ENCODE measurements around the gene DHDDS. TPM values are rescaled to one million over a fixed set of nuclear protein-coding genes. Genes with fewer than 3 reads are reported as not detected.

DHDDS gene
- total RNA-seq, 2 donors from 2014 or later: 44.7 to 49.6 TPM

GRCh38 chr1:26412180-26412840, 19.8 kb upstream of the DHDDS start:
- DNase-seq (no peak), ATAC-seq (no peak)
- intact Hi-C loops (cut with DNase I): no loop called here

DNA sequence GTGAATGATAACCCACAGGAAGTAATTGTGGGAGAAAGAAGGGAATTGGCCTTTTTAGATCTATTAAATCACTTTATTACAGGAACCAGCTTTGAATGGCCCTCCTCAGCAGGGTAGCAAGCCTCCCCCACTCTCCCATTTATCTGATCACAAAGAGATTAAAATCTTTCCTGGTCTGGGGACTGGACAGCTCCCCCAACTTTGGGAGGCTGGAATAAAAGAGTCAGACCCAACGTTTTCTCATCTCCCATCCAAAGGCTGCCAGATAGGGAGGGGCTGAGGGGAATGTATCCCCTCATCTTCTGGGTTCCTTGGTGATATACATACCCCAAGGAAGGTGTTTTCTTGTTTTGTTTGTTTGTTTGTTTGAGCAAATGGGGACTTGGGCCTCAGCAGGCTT, 19.1 kb upstream of the DHDDS start:
- ATAC-seq: no peak
- intact Hi-C loops (cut with DNase I): no loop called here
- no peak for DNase-seq

DNA sequence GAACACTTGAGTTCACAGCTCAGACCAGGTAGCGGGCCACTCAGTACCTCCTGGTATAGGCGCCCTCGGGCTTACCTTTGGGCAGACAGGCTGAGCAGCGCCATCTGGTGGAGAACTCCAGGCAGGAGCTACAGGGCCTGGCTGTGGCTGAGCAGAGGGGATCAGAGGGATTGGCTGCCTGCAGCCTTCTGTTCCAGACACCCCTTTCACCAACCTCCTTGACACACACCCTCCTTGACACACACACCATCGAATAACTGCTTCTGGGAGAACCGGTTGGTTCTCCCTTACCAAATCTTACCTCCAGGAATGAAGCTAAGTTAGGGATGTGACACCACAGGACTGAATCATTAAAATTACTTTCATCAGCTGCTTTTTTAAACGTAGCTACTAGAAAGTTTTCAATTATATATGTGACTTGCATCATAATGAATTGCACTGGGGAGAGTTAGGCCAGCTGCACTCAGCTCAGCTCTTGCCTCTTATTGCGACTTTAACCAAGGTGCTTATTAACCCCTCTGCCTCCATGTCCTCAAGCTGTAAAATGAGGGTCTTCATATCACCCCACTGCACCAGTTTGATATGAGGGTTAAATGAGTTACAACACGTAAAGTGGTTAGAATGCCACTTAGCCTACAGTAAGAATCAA, 14.9 kb upstream of the DHDDS start:
- ATAC-seq (peak; percentile 82 to 90), DNase-seq (peak; percentile 73)
- intact Hi-C loops (cut with DNase I): no loop called here

GRCh38 chr1:26418865-26419349, 13.2 kb upstream of the DHDDS start:
- intact Hi-C loops (cut with DNase I): no loop called here
- DNase-seq (no peak), ATAC-seq (no peak)

GRCh38 chr1:26419494-26419893, 12.6 kb upstream of the DHDDS start:
- no peak for ATAC-seq
- intact Hi-C loops (cut with DNase I): no loop called here

GRCh38 chr1:26429721-26430120, 2.4 kb upstream of the DHDDS start:
- DNase-seq (no peak), ATAC-seq (no peak)
- intact Hi-C loops (cut with DNase I): no loop called here

More at GRCh38 chr1:26419494-26419893, 12.6 kb upstream of the DHDDS start:
- no peak for DNase-seq

DNA sequence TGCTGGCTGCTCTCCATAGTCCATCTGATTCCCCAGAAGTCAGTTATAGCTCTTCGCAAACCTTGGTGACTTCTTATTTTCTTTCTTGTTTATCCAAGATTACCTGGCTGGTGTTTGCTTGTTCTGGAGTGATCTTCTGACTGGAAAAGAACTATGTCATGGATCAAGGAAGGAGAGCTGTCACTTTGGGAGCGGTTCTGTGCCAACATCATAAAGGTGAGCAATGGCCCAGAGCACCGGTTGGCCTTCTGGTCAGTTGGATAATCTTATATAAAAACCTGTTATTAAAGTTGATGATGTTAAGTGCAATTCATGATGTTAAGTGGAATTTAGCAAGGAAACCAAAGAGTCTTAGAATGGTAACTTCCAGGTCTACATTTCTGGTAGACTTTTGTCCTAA, 672 bp downstream of the DHDDS start:
- DNase-seq (no peak), ATAC-seq (no peak)
- intact Hi-C loops (cut with DNase I): no loop called here

DNA sequence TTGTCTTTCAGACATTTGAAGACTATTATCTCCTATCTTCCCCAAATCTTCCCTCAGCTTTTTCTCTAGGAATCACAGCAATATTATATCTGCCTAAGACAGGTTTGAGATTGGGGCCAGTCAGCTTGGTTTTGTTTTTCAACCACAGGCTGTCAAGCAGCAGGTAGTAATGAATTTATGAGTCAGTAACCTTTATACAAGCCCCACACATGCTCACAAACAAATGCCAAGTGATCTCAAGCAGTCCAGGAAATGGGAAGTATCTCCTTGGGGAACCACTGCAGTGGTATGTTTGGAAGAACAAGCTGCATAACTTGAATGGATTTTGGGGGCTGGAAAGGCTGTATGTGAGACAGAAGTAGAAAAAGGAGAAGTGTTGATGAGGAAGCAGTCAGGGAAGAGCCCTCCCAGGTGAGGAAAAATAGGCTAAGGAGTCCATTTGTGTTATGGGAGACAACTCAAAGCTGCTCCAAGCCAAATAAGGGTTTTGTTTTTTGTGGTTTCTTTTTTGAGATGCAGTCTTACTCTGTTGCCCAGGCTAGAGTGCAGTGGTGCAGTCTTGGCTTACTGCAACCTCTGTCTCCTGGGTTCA, 2.1 kb downstream of the DHDDS start:
- ATAC-seq (no peak), DNase-seq (no peak)
- intact Hi-C loops (cut with DNase I): no loop called here

DNA sequence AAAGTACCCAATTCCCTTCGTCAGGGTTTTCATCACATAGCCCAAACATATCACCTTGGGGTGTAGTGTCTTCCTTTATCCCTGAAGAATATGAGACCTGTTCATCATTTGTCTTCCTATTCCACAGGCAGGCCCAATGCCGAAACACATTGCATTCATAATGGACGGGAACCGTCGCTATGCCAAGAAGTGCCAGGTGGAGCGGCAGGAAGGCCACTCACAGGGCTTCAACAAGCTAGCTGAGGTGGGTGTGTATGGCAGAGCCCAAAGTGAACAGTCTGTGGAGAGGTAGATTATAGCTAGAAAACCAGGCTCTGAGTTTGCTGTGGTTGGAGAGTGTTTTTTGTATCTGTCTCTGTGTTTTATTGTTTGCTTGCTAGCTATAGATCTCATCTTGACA, 5.9 kb downstream of the DHDDS start:
- no peak for DNase-seq
- no peak for ATAC-seq
- intact Hi-C loops (cut with DNase I): no loop called here

DNA sequence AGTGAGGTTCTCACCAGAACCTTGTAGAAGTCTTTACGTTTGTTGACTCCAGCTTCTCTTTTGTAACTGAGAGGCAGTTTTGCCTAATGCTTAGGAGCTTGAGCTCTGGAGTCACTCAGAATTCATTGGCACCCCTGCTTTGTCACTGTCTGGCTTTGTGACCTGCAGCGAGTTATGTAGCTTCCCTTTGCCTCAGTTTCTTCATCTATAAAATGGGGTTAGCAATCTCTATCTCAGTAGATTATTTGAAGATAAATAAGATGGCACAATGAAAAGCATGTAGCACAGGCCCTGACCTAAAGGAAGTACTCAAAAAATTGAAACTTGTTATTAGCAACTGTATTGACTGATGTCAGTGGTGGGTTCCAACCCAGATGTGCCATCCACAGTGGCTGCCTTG, 8.1 kb downstream of the DHDDS start:
- no peak for ATAC-seq
- no peak for DNase-seq
- intact Hi-C loops (cut with DNase I): no loop called here

DNA sequence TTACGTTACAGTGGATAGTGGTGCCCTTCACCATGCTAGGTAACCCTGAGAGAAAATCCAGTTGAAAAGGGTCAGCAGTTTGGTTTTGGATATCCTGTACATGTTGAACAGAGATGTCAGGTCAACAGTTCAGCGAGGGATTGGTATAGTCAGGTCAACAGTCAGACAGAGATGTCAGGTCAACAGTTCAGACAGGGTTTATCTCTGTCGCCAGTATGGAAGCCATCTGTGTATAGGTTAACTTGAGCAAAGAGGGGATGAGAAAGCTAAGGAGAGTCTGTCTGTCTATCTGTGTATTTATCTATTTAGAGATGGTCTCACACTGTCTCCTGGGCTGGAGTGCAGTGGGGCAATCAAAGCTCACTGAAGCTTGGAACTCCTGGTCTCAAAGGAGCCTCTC, 17.7 kb downstream of the DHDDS start:
- intact Hi-C loops (cut with DNase I): no loop called here
- no peak for DNase-seq
- no peak for ATAC-seq

DNA sequence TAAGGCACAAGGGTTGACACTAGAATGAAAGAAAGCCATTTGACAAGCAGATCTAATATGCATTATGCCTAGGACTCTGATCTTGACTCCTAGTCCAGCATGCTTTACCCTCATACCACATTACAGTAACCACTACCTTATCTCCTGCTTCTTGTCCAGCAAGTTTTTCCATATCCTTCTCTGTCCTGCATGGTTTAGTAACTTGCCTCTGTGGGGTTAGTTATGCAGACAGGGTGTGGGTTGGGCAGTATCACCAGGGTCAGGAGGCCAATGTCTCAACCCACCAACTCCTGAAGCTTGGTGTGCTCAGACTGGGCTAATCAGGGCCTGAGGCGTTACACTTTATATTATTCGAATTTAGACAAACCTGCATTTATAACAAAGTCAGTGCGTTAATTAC, 18.8 kb downstream of the DHDDS start:
- intact Hi-C loops (cut with DNase I): no loop called here
- DNase-seq: no peak
- ATAC-seq: no peak

DNA sequence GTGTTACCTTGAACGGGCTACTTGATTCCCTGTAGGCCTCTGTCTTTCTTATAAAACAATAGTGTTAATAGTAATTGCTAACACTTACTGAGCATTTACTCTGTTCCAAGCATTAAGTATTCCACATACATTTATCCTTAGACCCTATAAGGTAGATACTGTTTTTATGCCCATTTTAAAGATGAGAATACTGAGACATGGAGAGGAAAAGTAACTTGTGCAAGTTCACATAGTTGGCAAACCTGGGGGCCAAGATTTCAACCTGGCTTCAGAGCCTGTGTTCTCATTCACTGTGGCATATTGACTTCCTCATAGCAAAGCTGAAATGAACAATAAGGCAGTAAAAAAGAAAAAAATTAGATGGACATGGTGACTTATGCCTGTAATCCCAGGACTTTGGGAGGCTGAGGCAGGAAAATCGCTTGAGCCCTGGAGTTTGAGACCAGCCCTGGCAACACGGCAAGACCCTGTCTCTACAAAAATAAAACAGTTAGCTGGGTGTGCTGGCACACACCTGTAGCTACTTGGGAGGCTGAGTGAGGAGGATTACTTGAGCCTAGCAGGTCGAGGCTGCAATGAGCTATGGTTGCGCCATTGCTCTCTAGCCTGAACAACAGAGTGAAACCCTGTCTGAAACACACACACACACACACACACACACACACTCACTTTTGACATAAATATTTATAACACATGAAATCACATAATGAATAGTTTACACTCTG, 20.5 kb downstream of the DHDDS start:
- DNase-seq: no peak
- ATAC-seq: no peak
- intact Hi-C loops (cut with DNase I): no loop called here

DNA sequence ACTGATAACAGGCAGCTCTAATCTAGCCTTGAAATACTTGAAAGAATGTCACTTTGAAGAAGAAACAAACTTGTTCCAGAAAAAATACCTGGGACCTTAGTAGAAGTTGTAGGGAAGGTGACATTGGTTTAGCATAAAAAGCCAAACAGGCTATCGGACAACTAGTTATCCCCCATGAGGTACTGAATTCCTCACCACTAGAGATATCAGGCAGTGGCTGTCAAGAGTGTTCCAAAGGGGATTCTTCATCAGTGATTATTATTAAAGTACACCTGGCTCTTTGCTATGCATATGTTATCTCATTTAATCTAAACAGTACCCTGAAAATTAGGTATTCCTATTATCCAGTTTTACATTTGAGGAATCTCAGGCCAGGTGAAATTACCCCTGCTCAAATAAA, 27.0 kb downstream of the DHDDS start:
- DNase-seq: no peak
- intact Hi-C loops (cut with DNase I): no loop called here
- ATAC-seq: no peak

GRCh38 chr1:26459573-26460031, 27.5 kb downstream of the DHDDS start:
- DNase-seq: no peak
- intact Hi-C loops (cut with DNase I): no loop called here
- ATAC-seq: peak in 1 of 2 donors; percentile 47

DNA sequence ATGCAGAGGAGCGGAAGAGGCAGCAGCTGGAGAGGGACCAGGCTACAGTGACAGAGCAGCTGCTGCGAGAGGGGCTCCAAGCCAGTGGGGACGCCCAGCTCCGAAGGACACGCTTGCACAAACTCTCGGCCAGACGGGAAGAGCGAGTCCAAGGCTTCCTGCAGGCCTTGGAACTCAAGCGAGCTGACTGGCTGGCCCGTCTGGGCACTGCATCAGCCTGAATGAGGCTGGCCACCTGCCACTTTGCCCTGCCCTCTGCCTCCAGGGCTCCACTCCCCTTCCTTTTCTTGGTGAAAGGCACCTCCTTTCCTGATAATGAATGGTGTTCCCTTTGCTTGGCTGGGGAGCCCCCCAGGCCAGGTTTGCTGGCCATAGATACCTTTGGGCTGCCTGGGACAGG, 36.8 kb downstream of the DHDDS start:
- no peak for ATAC-seq
- DNase-seq: peak; percentile 42
- intact Hi-C loops (cut with DNase I): no loop called here

- no peak for DNase-seq
- no peak for ATAC-seq
- intact Hi-C loops (cut with DNase I): no loop called here
These were observed 37.4 kb downstream of the DHDDS start for GRCh38 chr1:26469558-26469957.

GRCh38 chr1:26470878-26471497, 38.9 kb downstream of the DHDDS start:
- ATAC-seq: no peak
- DNase-seq: no peak
- intact Hi-C loops (cut with DNase I): no loop called here

DNA sequence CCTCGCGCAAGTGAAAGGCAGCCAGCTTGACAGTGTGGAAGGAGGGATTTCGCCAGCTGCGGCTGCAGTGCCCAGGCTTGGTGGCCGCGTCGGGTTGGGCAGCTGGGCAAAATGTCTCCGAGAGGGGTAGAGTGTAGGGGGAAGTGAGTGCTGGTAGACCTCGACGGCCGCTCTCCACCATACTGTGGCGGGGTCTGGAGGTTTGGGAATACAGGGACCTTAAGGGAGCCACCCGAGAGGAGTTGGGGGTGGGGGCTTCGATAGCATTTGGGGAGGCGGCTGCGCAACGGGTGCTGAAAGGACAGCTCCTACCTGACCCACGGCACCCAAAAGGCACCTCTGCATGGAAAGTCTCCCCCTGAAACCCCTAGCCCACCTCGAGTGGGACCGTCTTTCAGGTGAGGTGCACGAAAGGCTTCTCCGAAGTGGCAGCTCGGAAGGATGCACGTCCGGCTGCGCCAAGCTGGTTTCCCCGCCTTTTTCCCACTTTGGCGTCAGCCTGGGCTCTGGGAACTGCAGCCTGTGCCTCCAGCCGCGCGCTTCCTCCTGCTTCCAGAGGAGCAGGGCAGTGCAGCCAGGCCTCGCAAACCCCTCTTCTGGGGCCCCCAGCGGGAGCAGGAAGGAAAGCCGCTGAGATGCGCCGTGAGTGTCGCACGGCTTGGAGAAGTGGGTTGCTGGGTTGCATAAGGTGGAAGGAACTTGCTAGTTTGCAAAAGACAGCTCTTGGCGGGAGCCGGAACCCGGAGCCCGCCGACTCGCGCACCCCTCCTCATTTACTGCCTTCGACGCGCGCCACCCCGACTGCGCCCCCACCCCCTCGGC, 39.6 kb downstream of the DHDDS start:
- intact Hi-C loops (cut with DNase I): loop anchor here in 1 of 2 donors (2.0 kb wide), 1 partner anchor 29 kb away; no protein-coding TSS in a partner anchor
- DNase-seq (peak; percentile 73), ATAC-seq (peak; percentile 35 to 36)
